Activated T-cell treated with anti-CD3 and anti-CD28 coated beads, Interleukin-2, amount 50 U/mL, for 24 hours (primary cell): ENCODE data around the gene PWWP2B.

Experiments
- DNase-seq: peaks from one replicate; pipeline ENCODE4 v3.0.0-alpha.2; 2020
- H3K27ac Mint-ChIP-seq: 2 replicates; pipeline ENCODE4 v1.8.0; 2020; ENCODE audit warnings: mild to moderate bottlenecking, mixed read lengths
- H3K27me3 Mint-ChIP-seq: 2 replicates; pipeline ENCODE4 v1.8.0; 2020; ENCODE audit warnings: mixed read lengths
- H3K36me3 Mint-ChIP-seq: 2 replicates; pipeline ENCODE4 v1.8.0; 2020; ENCODE audit warnings: low read depth, mixed read lengths
- H3K4me1 Mint-ChIP-seq: 2 replicates; pipeline ENCODE4 v1.8.0; 2020; ENCODE audit warnings: low read depth, mixed read lengths
- H3K4me3 Mint-ChIP-seq: 2 replicates; pipeline ENCODE4 v1.8.0; 2020; ENCODE audit warnings: mild to moderate bottlenecking, moderate library complexity, mixed read lengths
- H3K9me3 Mint-ChIP-seq: 2 replicates; pipeline ENCODE4 v1.8.0; 2020; ENCODE audit warnings: mixed read lengths

PWWP2B gene

GRCh38 chr10:132457328-132458070 lies 60.5 kb downstream of the PWWP2B start:
- H3K27ac Mint-ChIP-seq, result no peak overlapping the region
- H3K4me3 Mint-ChIP-seq, result no peak overlapping the region

GRCh38 chr10:132458071-132458585 lies 61.1 kb downstream of the PWWP2B start:
- Mint-ChIP-seq H3K27ac (no peak overlapping the region), H3K9me3 (no peaks in the 10 kb centered on the region), H3K4me1 (peaks cover 3% of the 10 kb centered on the region), H3K27me3 (no peaks in the 10 kb centered on the region), H3K36me3 (no peaks in the 10 kb centered on the region), H3K4me3 (no peak overlapping the region)
- no peak for DNase-seq

More at GRCh38 chr10:132457328-132458070, 60.5 kb downstream of the PWWP2B start:
- H3K36me3 Mint-ChIP-seq, result no peaks in the 10 kb centered on the region
- no peaks in the 10 kb centered on the region for H3K9me3 Mint-ChIP-seq
- no peak for DNase-seq
- no peaks in the 10 kb centered on the region for H3K27me3 Mint-ChIP-seq
- H3K4me1 Mint-ChIP-seq, result peaks cover 8% of the 10 kb centered on the region

- H3K4me3 Mint-ChIP-seq, result no peak overlapping the region
- H3K4me1 Mint-ChIP-seq, result peaks cover 2% of the 10 kb centered on the region
- DNase-seq, result peak; percentile 85
- no peaks in the 10 kb centered on the region for H3K36me3 Mint-ChIP-seq
- no peak overlapping the region for H3K27ac Mint-ChIP-seq
- no peaks in the 10 kb centered on the region for H3K9me3 Mint-ChIP-seq
- no peaks in the 10 kb centered on the region for H3K27me3 Mint-ChIP-seq
Observed at GRCh38 chr10:132458586-132459300, 61.7 kb downstream of the PWWP2B start.

DNA sequence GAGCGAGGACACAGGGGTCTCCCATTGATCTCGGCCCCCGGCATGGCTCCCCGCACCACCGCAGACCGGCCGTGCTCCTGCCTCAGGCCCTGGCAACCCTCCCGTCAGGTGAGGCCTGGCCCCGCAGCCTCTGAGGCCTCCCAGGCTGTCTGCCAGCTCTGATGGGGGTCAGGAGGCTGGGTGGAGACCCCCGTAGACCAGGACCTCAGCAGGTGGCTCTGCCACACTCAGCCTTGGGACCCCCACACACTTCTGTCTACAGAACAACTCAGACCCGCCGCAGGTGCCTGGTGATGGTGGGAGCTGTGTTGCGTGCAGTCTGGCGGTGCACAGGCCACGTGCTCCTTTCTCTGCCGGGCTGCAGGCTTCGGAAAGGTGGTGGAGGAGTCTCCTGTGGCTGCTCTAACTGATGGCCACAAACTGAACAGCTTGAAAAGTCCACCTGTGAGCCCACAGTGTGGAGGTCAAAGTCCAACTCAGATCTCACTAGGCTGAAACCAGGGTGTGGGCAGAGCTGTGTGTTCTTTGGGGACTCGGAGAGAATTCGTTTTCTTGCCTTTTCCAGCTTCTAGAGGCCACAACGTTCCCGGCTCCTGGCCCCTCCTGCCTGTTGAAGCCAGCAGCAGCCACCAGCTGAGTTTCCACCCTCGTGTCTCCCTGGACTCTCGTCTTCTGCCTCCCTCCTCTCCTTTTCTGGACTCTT lies 62.5 kb downstream of the PWWP2B start:
- H3K27me3 Mint-ChIP-seq, result no peaks in the 10 kb centered on the region
- H3K27ac Mint-ChIP-seq, result no peak overlapping the region
- H3K9me3 Mint-ChIP-seq, result no peaks in the 10 kb centered on the region

DNA sequence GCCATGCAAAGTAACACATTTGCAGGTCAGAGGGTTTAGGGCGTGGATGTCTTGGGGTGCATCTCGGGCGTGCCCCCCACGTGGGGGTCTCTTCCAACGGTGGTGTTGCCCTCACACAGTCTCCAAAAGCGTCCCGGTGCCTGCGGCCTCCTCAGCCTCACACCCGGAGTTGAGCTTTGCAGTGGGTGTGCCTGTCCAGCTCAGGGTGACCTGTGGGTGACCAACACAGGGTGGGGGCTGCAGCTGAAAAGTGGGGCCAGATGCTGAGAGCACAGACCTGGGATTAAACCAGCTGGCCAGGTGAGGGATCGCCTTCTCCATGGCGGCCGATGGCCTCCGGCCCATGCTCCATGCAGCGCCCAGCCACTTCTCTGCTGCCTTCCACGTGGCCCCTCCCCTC lies 63.1 kb downstream of the PWWP2B start:
- Mint-ChIP-seq H3K27me3 (no peaks in the 10 kb centered on the region), H3K4me1 (peaks cover 2% of the 10 kb centered on the region), H3K4me3 (no peak overlapping the region), H3K27ac (no peak overlapping the region), H3K36me3 (no peaks in the 10 kb centered on the region), H3K9me3 (no peaks in the 10 kb centered on the region)
- DNase-seq, result no peak

More for the DNA sequence above, 62.5 kb downstream of the PWWP2B start:
- no peak for DNase-seq
- Mint-ChIP-seq H3K4me3 (no peak overlapping the region), H3K4me1 (peaks cover 2% of the 10 kb centered on the region), H3K36me3 (no peaks in the 10 kb centered on the region)

DNA sequence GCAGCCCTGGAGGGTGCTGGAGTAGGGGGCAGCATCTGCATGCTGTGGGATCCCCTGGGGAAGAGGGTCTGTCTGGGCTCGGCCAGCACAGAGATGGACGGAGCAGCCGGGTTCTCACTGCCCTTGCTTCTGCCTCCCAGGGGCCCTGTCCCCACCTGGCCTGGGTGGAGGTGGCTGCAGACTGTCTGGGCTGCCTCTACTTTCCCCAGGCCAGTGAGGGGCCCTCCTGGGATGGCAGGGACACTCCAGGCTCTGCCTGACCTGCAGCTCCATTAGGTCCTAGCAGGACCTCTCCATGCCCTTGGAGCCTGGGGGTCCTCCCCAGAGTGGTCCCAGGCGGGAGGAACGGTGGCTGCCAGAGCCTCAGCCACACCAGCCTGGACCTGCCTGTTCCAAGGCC lies 63.7 kb downstream of the PWWP2B start:
- Mint-ChIP-seq H3K27me3 (no peaks in the 10 kb centered on the region), H3K4me1 (peaks cover 2% of the 10 kb centered on the region), H3K27ac (no peak overlapping the region), H3K4me3 (no peak overlapping the region), H3K36me3 (no peaks in the 10 kb centered on the region), H3K9me3 (no peaks in the 10 kb centered on the region)
- DNase-seq, result no peak

- Mint-ChIP-seq H3K36me3 (no peaks in the 10 kb centered on the region), H3K27me3 (no peaks in the 10 kb centered on the region), H3K27ac (no peak overlapping the region), H3K4me1 (peaks cover 2% of the 10 kb centered on the region), H3K4me3 (no peak overlapping the region), H3K9me3 (no peaks in the 10 kb centered on the region)
- DNase-seq, result no peak
Observed at GRCh38 chr10:132461103-132461682, 64.2 kb downstream of the PWWP2B start.

DNA sequence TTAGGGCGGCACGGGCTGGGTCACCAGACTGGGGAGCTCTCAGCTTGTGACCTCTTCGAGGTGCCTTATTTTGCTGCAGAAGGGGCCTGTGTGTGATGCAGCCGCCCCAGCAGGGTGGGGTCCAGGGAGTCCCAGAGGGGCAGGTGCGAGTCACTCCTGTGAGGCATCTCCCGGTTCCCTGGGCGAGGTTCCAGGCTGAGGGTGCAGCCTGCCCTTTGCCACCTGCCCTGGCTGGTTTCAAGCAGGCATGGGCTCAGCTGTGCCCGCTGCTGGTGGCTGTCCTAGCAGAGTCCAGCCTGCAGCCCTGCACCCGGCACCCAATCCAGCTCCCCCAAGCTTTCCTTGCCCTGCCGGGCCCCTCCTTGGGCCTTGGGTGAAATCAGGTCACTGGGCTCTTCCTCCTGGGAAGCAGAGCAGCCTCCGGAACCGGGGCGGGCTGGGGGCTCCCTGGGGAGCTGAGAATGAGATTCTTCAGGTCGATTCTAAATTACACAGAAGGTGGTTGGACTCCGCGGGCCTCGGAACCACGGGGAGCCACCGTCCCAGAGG lies 64.8 kb downstream of the PWWP2B start:
- DNase-seq, result no peak
- H3K9me3 Mint-ChIP-seq, result no peaks in the 10 kb centered on the region
- H3K4me1 Mint-ChIP-seq, result peaks cover 2% of the 10 kb centered on the region
- no peaks in the 10 kb centered on the region for H3K27me3 Mint-ChIP-seq
- no peak overlapping the region for H3K27ac Mint-ChIP-seq
- H3K36me3 Mint-ChIP-seq, result no peaks in the 10 kb centered on the region
- H3K4me3 Mint-ChIP-seq, result no peak overlapping the region

DNA sequence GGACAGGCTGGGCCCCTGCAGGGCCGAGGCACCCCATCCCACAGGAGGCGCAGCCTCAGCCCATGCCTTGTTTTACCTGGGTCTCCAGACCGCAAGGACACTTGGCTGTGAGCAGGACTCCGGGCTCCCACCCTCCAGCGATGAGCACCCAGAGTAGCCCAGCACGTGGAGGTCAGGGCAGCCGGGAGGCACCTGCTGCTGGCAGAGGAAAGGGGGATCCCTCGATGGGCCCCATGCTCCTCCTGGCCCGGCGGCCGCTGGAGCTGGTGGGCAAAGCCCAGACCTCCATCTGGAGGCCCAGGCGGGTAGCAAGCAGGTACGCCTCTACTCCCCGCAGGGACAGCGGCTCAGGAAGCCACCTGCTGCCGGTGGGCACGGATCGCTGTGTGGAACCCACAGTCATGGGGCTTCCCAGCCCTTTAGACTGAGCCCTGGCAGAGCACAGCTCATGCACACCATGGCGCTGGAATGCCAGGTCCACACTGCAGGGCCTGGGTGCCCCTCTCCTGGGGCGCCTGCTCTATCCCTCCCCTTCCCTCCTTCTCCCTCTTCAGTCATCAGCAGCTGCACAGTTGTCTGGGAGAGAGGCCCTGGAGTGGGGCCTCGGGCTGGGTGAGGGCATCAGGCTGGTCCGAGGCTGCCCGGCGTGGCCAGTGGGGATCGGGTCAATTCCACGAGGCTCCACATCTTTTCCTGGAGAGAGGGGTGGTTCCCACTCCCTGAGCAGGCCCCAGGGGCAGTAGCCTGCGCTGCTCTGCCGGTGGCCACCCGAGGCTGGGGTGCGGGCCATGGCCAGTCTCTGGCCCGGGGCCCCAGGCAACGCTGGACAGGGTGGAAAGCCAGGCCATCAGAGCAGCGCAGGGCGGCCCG lies 65.7 kb downstream of the PWWP2B start:
- Mint-ChIP-seq H3K27me3 (no peaks in the 10 kb centered on the region), H3K4me3 (no peak overlapping the region), H3K36me3 (no peaks in the 10 kb centered on the region), H3K4me1 (peaks cover 2% of the 10 kb centered on the region), H3K27ac (no peak overlapping the region), H3K9me3 (no peaks in the 10 kb centered on the region)
- DNase-seq, result no peak

- no peak overlapping the region for H3K27ac Mint-ChIP-seq
- no peaks in the 10 kb centered on the region for H3K36me3 Mint-ChIP-seq
- peaks cover under 1% of the 10 kb centered on the region for H3K4me1 Mint-ChIP-seq
- no peak overlapping the region for H3K4me3 Mint-ChIP-seq
- no peak for DNase-seq
- H3K27me3 Mint-ChIP-seq, result no peaks in the 10 kb centered on the region
- H3K9me3 Mint-ChIP-seq, result no peaks in the 10 kb centered on the region
Observed at GRCh38 chr10:132463333-132464255, 66.6 kb downstream of the PWWP2B start.

- Mint-ChIP-seq H3K4me3 (no peak overlapping the region), H3K4me1 (no peaks in the 10 kb centered on the region), H3K27ac (no peak overlapping the region), H3K36me3 (no peaks in the 10 kb centered on the region), H3K27me3 (peaks cover under 1% of the 10 kb centered on the region), H3K9me3 (no peaks in the 10 kb centered on the region)
- DNase-seq, result no peak
Observed at GRCh38 chr10:132464256-132465192, 67.5 kb downstream of the PWWP2B start.
